IPS-18c (cell line): ENCODE data around the gene HOTAIR.

Experiments
- H3K4me3 ChIP-seq: 2 replicates; pipeline ENCODE4 v1.7.0; 2013; ENCODE audit warnings: low read depth, mild to moderate bottlenecking, low read length, moderate library complexity; ENCODE audit not compliant: insufficient read depth
- H3K9me3 ChIP-seq: one replicate; pipeline ENCODE4 v1.6.1; 2013; ENCODE audit warnings: mild to moderate bottlenecking, low read length, moderate library complexity; ENCODE audit not compliant: control insufficient read depth, insufficient read depth

HOTAIR gene

GRCh38 chr12:53994009-53994263 lies 19.2 kb upstream of the HOTAIR start:
- Histone ChIP-seq H3K4me3 (no peak overlapping the region), H3K9me3 (peaks cover 3% of the 10 kb centered on the region)

GRCh38 chr12:53993162-53994008 lies 18.6 kb upstream of the HOTAIR start:
- Histone ChIP-seq H3K4me3 (no peak overlapping the region), H3K9me3 (peaks cover 3% of the 10 kb centered on the region)

GRCh38 chr12:53992377-53992889 lies 17.7 kb upstream of the HOTAIR start:
- H3K4me3 ChIP-seq = no peak overlapping the region
- peaks cover 3% of the 10 kb centered on the region for H3K9me3 ChIP-seq

GRCh38 chr12:53991077-53991460 lies 16.3 kb upstream of the HOTAIR start:
- H3K4me3 ChIP-seq = no peak overlapping the region
- peaks cover 3% of the 10 kb centered on the region for H3K9me3 ChIP-seq

- no peak overlapping the region for H3K4me3 ChIP-seq
- peaks cover 3% of the 10 kb centered on the region for H3K9me3 ChIP-seq
These were observed 15.7 kb upstream of the HOTAIR start for GRCh38 chr12:53990311-53991076.

GRCh38 chr12:53989227-53990113 lies 14.7 kb upstream of the HOTAIR start:
- H3K4me3 ChIP-seq = no peak overlapping the region
- peaks cover 7% of the 10 kb centered on the region for H3K9me3 ChIP-seq

- Histone ChIP-seq H3K9me3 (peaks cover 4% of the 10 kb centered on the region), H3K4me3 (no peak overlapping the region)
These were observed 13.9 kb upstream of the HOTAIR start for GRCh38 chr12:53988541-53989226.

- Histone ChIP-seq H3K4me3 (no peak overlapping the region), H3K9me3 (peaks cover 6% of the 10 kb centered on the region)
These were observed 13.1 kb upstream of the HOTAIR start for GRCh38 chr12:53987787-53988230.

- Histone ChIP-seq H3K9me3 (peaks cover 8% of the 10 kb centered on the region), H3K4me3 (no peak overlapping the region)
These were observed 12.1 kb upstream of the HOTAIR start for GRCh38 chr12:53986686-53987483.

- peak overlapping the region; percentile 4; the same call in 1 of the 2 replicates for H3K4me3 ChIP-seq
- peaks cover 8% of the 10 kb centered on the region for H3K9me3 ChIP-seq
These were observed 11.4 kb upstream of the HOTAIR start for GRCh38 chr12:53985994-53986685.

- H3K9me3 ChIP-seq = peaks cover 8% of the 10 kb centered on the region
These were observed 10.9 kb upstream of the HOTAIR start for GRCh38 chr12:53985692-53985993.

GRCh38 chr12:53984901-53985691 lies 10.3 kb upstream of the HOTAIR start, which contains the start of gene HOXC10:
Gene HOXC10 (plus strand): TSS chr12:53985146. CDS start chr12:53985260, 114 bp downstream.
- no peak within 1 kb of the TSS; the same call in 1 of the 2 replicates for H3K4me3 ChIP-seq
- peaks cover 8% of the 10 kb centered on the region for H3K9me3 ChIP-seq

More at GRCh38 chr12:53985692-53985993, 10.9 kb upstream of the HOTAIR start:
- H3K4me3 ChIP-seq = no peak overlapping the region; the same call in 1 of the 2 replicates

GRCh38 chr12:53983950-53984572 lies 9.3 kb upstream of the HOTAIR start:
- Histone ChIP-seq H3K4me3 (no peak overlapping the region), H3K9me3 (peaks cover 8% of the 10 kb centered on the region)

GRCh38 chr12:53983568-53983949 lies 8.8 kb upstream of the HOTAIR start:
- no peak overlapping the region for H3K4me3 ChIP-seq
- peaks cover 8% of the 10 kb centered on the region for H3K9me3 ChIP-seq
